ACC112 (cell line): ENCODE data around the gene PDK2.

Experiments used
- H2AFZ ChIP-seq: fragments of 200-600 bp; sonication (generic); one replicate; pipeline ENCODE4 v1.6.0; 2017; ENCODE audit warnings: antibody characterized with exemption, low read length; ENCODE audit not compliant: unreplicated experiment
- H3K27ac ChIP-seq: fragments of 200-600 bp; sonication (generic); 2 replicates; pipeline ENCODE4 v1.5.1; 2014; ENCODE audit warnings: low read depth, mild to moderate bottlenecking, antibody characterized with exemption, low read length, moderate library complexity
- H3K27me3 ChIP-seq: fragments of 200-600 bp; sonication (generic); 2 replicates; pipeline ENCODE4 v1.6.1; 2014; ENCODE audit warnings: mild to moderate bottlenecking, antibody characterized with exemption, low read length, moderate library complexity, mixed read lengths; ENCODE audit not compliant: insufficient read depth
- H3K36me3 ChIP-seq: fragments of 200-600 bp; sonication (generic); 2 replicates; pipeline ENCODE4 v1.6.1; 2016; ENCODE audit warnings: mild to moderate bottlenecking, antibody characterized with exemption, low read length, moderate library complexity, mixed read lengths; ENCODE audit not compliant: insufficient read depth
- H3K4me1 ChIP-seq: fragments of 200-600 bp; sonication (generic); one replicate; pipeline ENCODE4 v1.6.1; 2016; ENCODE audit warnings: low read length, mixed read lengths; ENCODE audit not compliant: insufficient read depth, unreplicated experiment, control insufficient read depth
- H3K4me3 ChIP-seq: fragments of 200-600 bp; sonication (generic); 2 replicates; pipeline ENCODE4 v1.5.1; 2014; ENCODE audit warnings: mild to moderate bottlenecking, low read depth, low read length
- H3K79me2 ChIP-seq: fragments of 200-600 bp; sonication (generic); one replicate; pipeline ENCODE4 v1.6.0; 2016; ENCODE audit warnings: low read length; ENCODE audit not compliant: control insufficient read depth, unreplicated experiment, insufficient read depth

PDK2 gene

DNA sequence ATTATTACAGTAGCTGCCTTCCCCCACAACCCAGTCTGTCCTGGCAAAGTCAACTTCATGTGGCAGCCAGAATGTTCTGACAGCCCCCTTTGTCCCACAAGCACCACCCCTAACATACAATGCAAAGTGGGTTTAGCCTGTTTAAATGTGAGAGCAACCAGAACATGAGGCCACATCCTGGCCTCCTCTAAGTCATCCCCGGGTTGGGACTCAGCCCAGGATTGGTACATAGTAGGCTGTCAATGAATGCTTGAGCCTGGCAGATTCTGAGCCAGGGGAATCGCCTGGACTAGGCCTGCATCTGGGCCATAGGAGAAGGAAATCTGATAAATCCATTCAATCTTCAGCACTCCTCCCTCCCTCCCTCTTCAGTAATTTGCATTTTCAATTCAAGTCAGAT lies 43.5 kb upstream of the PDK2 start:
- H2AFZ ChIP-seq, result no peak overlapping the region
- H3K27ac ChIP-seq, result peak overlapping the region; percentile 83

DNA sequence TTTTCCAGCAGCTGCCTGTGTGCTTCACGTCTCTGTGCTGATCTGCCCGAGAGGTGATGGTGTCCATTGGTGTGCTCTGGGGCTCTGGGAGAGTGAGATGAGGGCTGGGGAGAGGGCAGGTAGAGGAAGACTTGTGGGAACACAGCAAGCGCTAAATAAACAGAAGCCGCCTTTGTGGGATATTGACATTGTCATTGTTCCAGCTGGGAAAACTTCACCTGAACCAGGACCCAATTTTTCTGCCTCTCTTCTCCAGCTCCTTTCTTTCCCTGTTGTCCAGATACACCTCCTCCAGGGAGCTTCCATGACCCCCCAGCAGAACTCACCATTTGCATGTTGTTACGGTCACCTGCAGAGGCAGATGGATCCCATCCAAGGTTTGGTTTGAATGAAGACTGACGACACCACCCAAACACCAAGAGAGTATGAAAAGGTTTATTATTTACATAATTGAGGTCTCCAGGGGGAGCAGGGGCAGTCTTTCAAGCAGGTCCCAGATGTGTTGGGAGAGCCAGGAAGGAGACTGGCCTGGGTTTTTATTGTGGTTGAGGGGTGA lies 42.8 kb upstream of the PDK2 start:
- Histone ChIP-seq H3K79me2 (peaks cover 37% of the 10 kb centered on the region), H3K27ac (peak overlapping the region; percentile 83), H3K4me3 (no peak overlapping the region), H3K36me3 (0 out of 2 replicates have a peak, but pooled peaks cover 3% of the 10 kb centered on the region), H3K27me3 (no peaks in the 10 kb centered on the region), H3K4me1 (peaks cover 74% of the 10 kb centered on the region), H2AFZ (no peak overlapping the region)

More for the DNA sequence above, 43.5 kb upstream of the PDK2 start:
- no peak overlapping the region for H3K4me3 ChIP-seq
- no peaks in the 10 kb centered on the region for H3K36me3 ChIP-seq
- peaks cover 80% of the 10 kb centered on the region for H3K4me1 ChIP-seq
- peaks cover 30% of the 10 kb centered on the region for H3K79me2 ChIP-seq
- no peaks in the 10 kb centered on the region for H3K27me3 ChIP-seq

DNA sequence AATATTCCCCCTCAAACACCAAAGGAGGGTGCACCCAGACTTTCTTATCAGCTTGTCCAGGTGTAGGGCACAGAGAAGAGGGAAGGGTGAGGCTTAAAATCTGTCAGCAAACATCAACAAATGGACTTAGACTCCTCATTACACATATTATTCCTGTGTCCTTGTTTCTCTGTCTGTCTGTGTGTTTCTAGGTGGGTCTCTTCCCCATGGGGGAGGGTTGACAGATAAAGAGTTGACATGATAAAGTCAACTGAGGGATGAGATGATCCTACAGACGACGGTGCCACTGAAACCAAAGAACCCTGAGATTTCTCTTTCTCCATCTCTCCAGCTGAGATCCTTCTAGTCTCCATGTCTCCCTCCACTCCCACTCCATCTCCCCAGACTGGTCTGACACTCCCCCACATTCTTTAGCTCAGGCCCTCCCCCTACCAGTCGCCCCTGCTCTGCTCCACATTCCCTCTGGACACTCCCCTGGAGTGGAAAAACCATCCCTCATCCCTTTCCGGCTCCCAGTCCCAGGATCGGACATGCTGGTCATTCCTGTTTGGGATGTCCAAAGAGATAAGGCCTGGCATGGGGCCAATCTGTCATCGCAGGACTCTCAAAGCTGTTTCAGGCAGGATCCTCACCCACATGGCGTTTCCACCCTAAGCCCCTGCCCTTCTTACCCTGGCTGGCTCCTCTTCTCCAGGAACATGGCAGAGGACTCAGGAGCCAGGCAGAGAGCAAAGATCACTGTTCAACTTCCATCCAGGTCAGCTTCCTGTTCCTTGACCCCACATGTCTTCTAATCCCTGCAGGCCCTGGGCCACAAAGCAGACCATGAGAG lies 42.1 kb upstream of the PDK2 start:
- Histone ChIP-seq H3K36me3 (peaks cover 9% of the 10 kb centered on the region; the same call in 1 of the 2 replicates), H3K27ac (peak overlapping the region; percentile 83), H2AFZ (no peak overlapping the region)

DNA sequence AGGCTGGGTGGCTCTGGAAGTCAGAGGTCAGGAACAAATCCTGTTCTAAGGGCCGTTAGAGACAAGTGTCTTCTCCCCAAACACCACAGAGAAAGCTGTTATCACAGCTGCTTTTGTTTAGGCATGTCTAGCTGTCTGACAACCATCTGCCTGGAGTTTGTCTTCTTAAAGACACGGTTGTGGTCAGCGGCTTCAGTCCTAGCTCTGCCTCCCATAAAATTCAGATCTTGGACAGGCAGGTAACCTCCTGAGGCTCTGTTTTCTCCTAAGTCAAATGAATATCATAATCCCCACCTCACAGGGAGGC lies 41.5 kb upstream of the PDK2 start:
- peaks cover 11% of the 10 kb centered on the region; the same call in 1 of the 2 replicates for H3K36me3 ChIP-seq
- H3K4me1 ChIP-seq, result peaks cover 74% of the 10 kb centered on the region
- peak overlapping the region; percentile 83 for H3K27ac ChIP-seq
- no peaks in the 10 kb centered on the region for H3K27me3 ChIP-seq
- H2AFZ ChIP-seq, result no peak overlapping the region
- H3K4me3 ChIP-seq, result 0 out of 2 replicates have a peak overlapping the region, but pooled peaks have one; percentile 6
- peaks cover 50% of the 10 kb centered on the region for H3K79me2 ChIP-seq

More for the DNA sequence above, 42.1 kb upstream of the PDK2 start:
- peaks cover 74% of the 10 kb centered on the region for H3K4me1 ChIP-seq
- H3K4me3 ChIP-seq, result 0 out of 2 replicates have a peak overlapping the region, but pooled peaks have one; percentile 6
- peaks cover 44% of the 10 kb centered on the region for H3K79me2 ChIP-seq
- H3K27me3 ChIP-seq, result no peaks in the 10 kb centered on the region

DNA sequence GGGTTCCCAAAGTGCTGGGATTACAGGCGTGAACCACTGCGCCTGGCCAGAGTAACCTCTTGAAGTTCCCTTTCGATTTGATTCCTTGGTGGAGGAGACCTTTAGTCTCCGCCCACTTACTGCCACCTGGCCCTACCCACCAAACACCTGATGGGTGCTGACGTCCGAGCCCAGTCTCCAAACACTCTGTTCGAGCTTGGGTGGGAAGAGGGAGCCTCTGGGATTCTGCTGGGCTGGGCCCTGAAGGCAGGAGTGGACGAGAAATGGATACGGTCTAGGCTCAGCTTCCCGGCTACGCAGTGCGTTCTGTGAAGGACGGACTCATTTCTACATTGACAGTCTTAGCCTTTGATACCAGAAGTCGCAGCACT lies 40.1 kb upstream of the PDK2 start:
- peak overlapping the region; percentile 55 for H2AFZ ChIP-seq
- H3K4me1 ChIP-seq, result peaks cover 74% of the 10 kb centered on the region
- H3K36me3 ChIP-seq, result peaks cover 11% of the 10 kb centered on the region; the same call in 1 of the 2 replicates
- peak overlapping the region; percentile 98 for H3K27ac ChIP-seq
- peak overlapping the region; percentile 82 for H3K4me3 ChIP-seq
- peaks cover 64% of the 10 kb centered on the region for H3K79me2 ChIP-seq
- H3K27me3 ChIP-seq, result no peaks in the 10 kb centered on the region

DNA sequence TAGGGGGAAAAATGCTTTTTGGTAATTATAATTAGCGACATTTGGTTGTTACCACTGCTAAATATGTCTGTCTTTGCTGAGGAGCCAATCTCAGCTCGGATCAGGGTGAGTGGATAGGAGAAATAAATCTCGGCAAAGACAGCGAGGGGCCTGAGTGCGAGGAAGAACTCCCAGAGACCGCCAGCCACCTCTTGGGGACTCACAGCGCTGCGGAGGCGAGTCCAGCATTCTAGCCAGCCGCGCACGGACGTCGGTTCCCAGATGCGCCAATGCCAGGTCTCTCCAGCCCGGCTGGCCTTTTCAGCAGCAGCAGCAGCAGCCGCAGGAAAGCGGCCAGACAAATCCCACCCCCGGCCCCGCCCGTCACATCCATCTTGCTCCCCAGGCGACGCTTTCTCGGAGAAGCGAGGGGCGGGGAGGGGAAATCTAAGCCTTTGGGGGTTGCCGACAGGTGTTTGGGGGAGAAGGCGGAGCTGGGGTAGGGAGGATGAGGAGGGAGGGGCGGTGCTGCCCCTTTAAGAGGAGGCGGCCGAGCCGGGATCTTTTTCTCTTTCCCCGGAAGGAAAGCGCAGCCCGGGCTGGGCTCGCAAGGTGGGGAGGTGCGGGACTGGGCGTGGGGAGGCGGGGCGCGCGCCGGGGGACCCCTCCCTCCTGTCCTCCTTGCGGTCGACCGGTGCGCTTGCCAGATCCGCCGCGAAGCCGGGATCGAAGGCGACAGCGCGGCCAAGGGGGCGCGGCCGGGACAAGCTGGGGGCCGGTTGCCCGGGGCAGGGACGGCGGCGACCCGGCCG lies 39.5 kb upstream of the PDK2 start, which contains the start of gene ITGA3:
TSS of gene ITGA3 (plus strand) at position 685 of the 791 bp plus-strand sequence. CDS start 330 bp downstream, outside the sequence.
- Histone ChIP-seq H3K36me3 (peaks cover 11% of the 10 kb centered on the region; the same call in 1 of the 2 replicates), H2AFZ (peak within 1 kb of the TSS; percentile 55), H3K4me1 (peaks cover 74% of the 10 kb centered on the region), H3K79me2 (peaks cover 70% of the 10 kb centered on the region), H3K27ac (peak within 1 kb of the TSS; percentile 98), H3K27me3 (no peaks in the 10 kb centered on the region), H3K4me3 (peak within 1 kb of the TSS; percentile 82)

DNA sequence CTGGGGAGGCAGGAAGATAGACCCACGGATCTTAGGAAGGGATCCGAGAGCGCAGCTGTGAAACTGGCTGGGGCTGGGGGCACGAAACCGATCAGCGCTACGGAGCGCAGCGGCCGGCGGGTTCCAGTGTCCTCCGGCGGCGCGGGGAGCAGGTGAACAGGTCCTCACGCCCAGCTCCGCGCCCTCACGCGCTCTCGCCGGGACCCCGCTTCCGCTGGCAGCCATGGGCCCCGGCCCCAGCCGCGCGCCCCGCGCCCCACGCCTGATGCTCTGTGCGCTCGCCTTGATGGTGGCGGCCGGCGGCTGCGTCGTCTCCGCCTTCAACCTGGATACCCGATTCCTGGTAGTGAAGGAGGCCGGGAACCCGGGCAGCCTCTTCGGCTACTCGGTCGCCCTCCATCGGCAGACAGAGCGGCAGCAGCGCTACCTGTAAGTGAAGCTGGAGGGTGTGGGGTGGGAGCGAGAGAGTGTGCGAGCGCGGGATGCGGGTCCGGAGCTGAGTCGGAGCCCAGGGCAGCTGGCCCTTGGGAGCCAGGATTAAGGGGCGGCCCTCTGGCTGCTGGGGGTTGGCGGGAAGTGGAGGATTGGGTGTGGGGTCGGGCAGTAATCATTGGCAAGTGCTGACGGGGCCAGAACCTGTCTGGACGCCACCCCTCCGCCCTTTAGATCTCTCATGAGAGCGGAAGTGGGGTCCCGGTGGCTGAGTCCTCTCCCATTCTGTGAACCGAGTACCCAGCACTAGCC lies 38.8 kb upstream of the PDK2 start:
- Histone ChIP-seq H2AFZ (no peak overlapping the region), H3K79me2 (peaks cover 78% of the 10 kb centered on the region), H3K36me3 (peaks cover 11% of the 10 kb centered on the region; the same call in 1 of the 2 replicates), H3K27me3 (no peaks in the 10 kb centered on the region), H3K4me1 (peaks cover 74% of the 10 kb centered on the region), H3K4me3 (peak overlapping the region; percentile 82), H3K27ac (peak overlapping the region; percentile 98)

DNA sequence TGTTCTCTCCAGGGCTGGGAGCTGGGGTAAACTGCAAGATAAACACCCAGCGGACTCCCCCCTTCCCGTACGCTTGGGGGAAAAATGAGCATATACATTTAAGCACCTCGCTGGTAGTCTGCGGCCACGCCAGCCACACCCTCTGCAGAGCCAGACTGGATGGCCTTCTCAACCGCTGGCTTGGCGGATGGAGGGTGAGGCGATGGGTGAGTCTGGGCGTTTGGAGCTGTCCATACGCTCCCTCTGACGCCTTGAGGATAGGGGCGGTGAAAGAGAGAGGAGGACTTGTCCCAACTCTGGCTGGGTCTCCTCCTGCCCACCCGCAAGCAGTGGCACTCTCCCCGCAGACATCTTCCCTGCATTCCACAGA lies 38.2 kb upstream of the PDK2 start:
- H2AFZ ChIP-seq, result no peak overlapping the region
- H3K4me1 ChIP-seq, result peaks cover 73% of the 10 kb centered on the region
- peaks cover 11% of the 10 kb centered on the region; the same call in 1 of the 2 replicates for H3K36me3 ChIP-seq
- H3K79me2 ChIP-seq, result peaks cover 80% of the 10 kb centered on the region
- H3K27me3 ChIP-seq, result no peaks in the 10 kb centered on the region
- peak overlapping the region; percentile 82 for H3K4me3 ChIP-seq
- H3K27ac ChIP-seq, result peak overlapping the region; percentile 98

DNA sequence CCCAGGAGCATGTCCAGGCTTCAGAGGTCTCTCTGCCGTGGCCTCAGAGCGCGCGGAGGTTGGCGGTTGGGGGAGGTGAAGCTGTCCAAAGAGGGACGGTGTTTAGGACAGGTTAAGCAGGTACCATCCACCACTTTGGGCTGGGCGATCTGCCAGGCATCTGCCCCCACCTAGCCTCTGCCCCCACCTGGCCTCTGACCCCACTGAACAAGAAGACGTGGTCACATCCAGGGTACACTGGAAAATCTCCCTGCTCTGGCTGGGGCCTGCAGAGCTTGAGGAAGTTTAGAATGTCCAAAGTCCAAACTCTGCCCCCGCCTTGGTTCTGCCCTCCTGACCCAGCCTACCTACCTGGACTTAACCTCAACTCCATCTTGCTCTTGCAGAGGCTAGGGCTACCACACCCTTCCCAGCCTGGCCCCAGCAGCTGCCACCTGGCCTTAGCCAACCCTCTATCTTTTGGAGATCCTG lies 37.6 kb upstream of the PDK2 start:
- H3K4me3 ChIP-seq, result peak overlapping the region; percentile 82
- peak overlapping the region; percentile 98 for H3K27ac ChIP-seq
- peaks cover 80% of the 10 kb centered on the region for H3K79me2 ChIP-seq
- no peaks in the 10 kb centered on the region for H3K27me3 ChIP-seq
- H2AFZ ChIP-seq, result no peak overlapping the region
- H3K36me3 ChIP-seq, result peaks cover 11% of the 10 kb centered on the region; the same call in 1 of the 2 replicates
- H3K4me1 ChIP-seq, result peaks cover 73% of the 10 kb centered on the region
